Measurements from ENCODE around the gene TBC1D4.
"Not testable (repeated sequence)": the region's sequence is repeated elsewhere in the genome, so short reads cannot be mapped to it uniquely, and the experiment has no call there.

The TBC1D4 gene

GRCh38 chr13:75356421-75356820, 125.5 kb downstream of the TBC1D4 start:
- Histone ChIP-seq H3F3A (ENCODE audit: low read depth) (no peaks in the 10 kb centered on the region), H3K9ac (ENCODE audit: low read depth, low read length, poor library complexity, severe bottlenecking) (no peak overlapping the region), H3K36me3 (ENCODE audit: insufficient read depth, low read length) (peaks cover 6% of the 10 kb centered on the region; the same call in 1 of the 2 replicates)

GRCh38 chr13:75355609-75356008, 126.4 kb downstream of the TBC1D4 start:
- peaks cover 6% of the 10 kb centered on the region; the same call in 1 of the 2 replicates for H3K36me3 ChIP-seq (ENCODE audit: insufficient read depth, low read length)
- no peaks in the 10 kb centered on the region for H3K79me2 ChIP-seq (ENCODE audit: insufficient read depth, low read length)
- no peak overlapping the region for H3K4me2 ChIP-seq (ENCODE audit: low read depth, low read length, poor library complexity, severe bottlenecking)
- no peaks in the 10 kb centered on the region for H3K9me2 ChIP-seq (replicated peaks; ENCODE audit: low read depth, low read length)
- no peak for TF ChIP-seq EZH2phosphoT487 (IDR thresholded peaks at IDR 0.05; ENCODE audit: borderline replicate concordance)
- no peak overlapping the region for H2AFZ ChIP-seq (ENCODE audit: low read length)
- H3K4me3 ChIP-seq (ENCODE audit: low read length, poor library complexity, severe bottlenecking): no peak overlapping the region
- H3K9me3 ChIP-seq (ENCODE audit: insufficient read depth, low read depth, low read length): no peaks in the 10 kb centered on the region
- H3K27me3 ChIP-seq (ENCODE audit: insufficient read depth, low read length, poor library complexity, severe bottlenecking): no peaks in the 10 kb centered on the region
- H4K20me1 ChIP-seq (ENCODE audit: insufficient read depth, low read length, poor library complexity, severe bottlenecking): no peaks in the 10 kb centered on the region
- H3F3A ChIP-seq (ENCODE audit: low read depth): no peaks in the 10 kb centered on the region
- H3K9ac ChIP-seq (ENCODE audit: low read depth, low read length, poor library complexity, severe bottlenecking): no peak overlapping the region
- no peaks in the 10 kb centered on the region for H3K4me1 ChIP-seq (ENCODE audit: insufficient read depth, low read length, poor library complexity, severe bottlenecking)

More at GRCh38 chr13:75356421-75356820, 125.5 kb downstream of the TBC1D4 start:
- Histone ChIP-seq H3K9me3 (ENCODE audit: insufficient read depth, low read depth, low read length) (no peaks in the 10 kb centered on the region), H4K20me1 (ENCODE audit: insufficient read depth, low read length, poor library complexity, severe bottlenecking) (no peaks in the 10 kb centered on the region), H3K9me2 (replicated peaks; ENCODE audit: low read depth, low read length) (no peaks in the 10 kb centered on the region), H3K4me3 (ENCODE audit: low read length, poor library complexity, severe bottlenecking) (no peak overlapping the region), H3K79me2 (ENCODE audit: insufficient read depth, low read length) (no peaks in the 10 kb centered on the region), H3K4me2 (ENCODE audit: low read depth, low read length, poor library complexity, severe bottlenecking) (no peak overlapping the region), H3K4me1 (ENCODE audit: insufficient read depth, low read length, poor library complexity, severe bottlenecking) (no peaks in the 10 kb centered on the region), H3K27me3 (ENCODE audit: insufficient read depth, low read length, poor library complexity, severe bottlenecking) (no peaks in the 10 kb centered on the region), H2AFZ (ENCODE audit: low read length) (no peak overlapping the region)
- TF ChIP-seq CTCF (conservative IDR thresholded peaks at IDR 0.05; ENCODE audit: low read length) (no peak), EZH2phosphoT487 (IDR thresholded peaks at IDR 0.05; ENCODE audit: borderline replicate concordance) (no peak)

DNA sequence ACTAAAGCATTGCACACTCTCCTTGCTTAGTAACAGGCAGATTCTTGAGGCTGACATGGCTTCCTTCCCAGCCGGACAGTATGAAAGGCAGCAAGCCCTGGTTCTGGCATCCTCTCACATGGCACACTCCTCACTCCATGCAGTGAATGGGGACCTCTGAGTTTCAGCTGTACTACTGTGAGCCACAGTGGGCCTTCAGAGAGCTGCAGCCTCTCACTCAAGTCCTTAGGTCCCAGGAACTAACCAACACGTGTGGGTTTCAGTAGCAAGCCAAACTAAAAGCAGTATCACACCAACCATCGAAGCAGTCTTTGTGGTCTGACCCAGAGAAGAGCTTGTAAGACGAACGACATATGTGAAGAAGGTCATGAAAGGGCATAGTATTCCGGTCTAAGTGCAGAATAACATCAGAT, 128.2 kb downstream of the TBC1D4 start:
- Histone ChIP-seq H3K36me3 (ENCODE audit: insufficient read depth, low read length) (peaks cover 10% of the 10 kb centered on the region; the same call in 1 of the 2 replicates), H3K4me2 (ENCODE audit: low read depth, low read length, poor library complexity, severe bottlenecking) (no peak overlapping the region), H4K20me1 (ENCODE audit: insufficient read depth, low read length, poor library complexity, severe bottlenecking) (no peaks in the 10 kb centered on the region), H3K9me3 (ENCODE audit: insufficient read depth, low read depth, low read length) (no peaks in the 10 kb centered on the region), H3K27me3 (ENCODE audit: insufficient read depth, low read length, poor library complexity, severe bottlenecking) (no peaks in the 10 kb centered on the region), H2AFZ (ENCODE audit: low read length) (no peak overlapping the region), H3K9me2 (replicated peaks; ENCODE audit: low read depth, low read length) (no peaks in the 10 kb centered on the region), H3F3A (ENCODE audit: low read depth) (no peaks in the 10 kb centered on the region), H3K4me3 (ENCODE audit: low read length, poor library complexity, severe bottlenecking) (no peak overlapping the region), H3K9ac (ENCODE audit: low read depth, low read length, poor library complexity, severe bottlenecking) (no peak overlapping the region), H3K79me2 (ENCODE audit: insufficient read depth, low read length) (no peaks in the 10 kb centered on the region), H3K4me1 (ENCODE audit: insufficient read depth, low read length, poor library complexity, severe bottlenecking) (no peaks in the 10 kb centered on the region)
- no peak for TF ChIP-seq EZH2phosphoT487 (IDR thresholded peaks at IDR 0.05; ENCODE audit: borderline replicate concordance)
- no peak for TF ChIP-seq CTCF (conservative IDR thresholded peaks at IDR 0.05; ENCODE audit: low read length)

DNA sequence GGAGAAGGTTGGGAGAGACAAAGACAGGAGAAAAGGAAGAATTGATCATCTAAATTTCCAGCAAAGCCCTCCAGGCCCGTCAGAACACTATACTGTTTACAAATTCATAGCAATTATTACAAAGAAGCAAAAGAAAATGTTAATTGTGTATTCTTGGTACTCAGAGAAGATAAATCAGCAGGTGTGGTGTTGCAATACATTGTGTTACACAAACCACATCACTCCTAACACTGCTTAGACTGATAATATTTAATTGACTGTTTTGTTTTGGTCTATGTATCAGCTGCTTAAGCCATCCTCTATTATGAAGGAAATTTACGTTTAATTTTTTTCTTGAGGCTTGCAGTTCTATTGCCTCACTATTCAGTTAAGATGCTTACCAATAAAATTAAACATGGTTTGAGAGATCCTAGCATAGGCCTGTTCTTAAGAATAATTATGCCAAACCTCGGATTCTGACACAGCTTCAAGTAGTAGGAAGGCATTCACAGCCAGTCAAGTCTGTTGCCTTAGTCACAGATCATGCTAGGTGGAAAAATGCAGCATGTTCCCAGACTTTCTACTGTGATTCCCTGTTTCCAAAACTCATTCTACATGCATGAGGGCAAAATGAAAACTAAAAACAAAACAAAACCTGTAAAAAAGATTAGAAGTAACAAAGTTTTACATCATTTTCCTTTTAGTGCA, 129.2 kb downstream of the TBC1D4 start:
- Histone ChIP-seq H3K4me2 (ENCODE audit: low read depth, low read length, poor library complexity, severe bottlenecking) (no peak overlapping the region), H3K9me3 (ENCODE audit: insufficient read depth, low read depth, low read length) (no peaks in the 10 kb centered on the region), H3K9me2 (replicated peaks; ENCODE audit: low read depth, low read length) (no peaks in the 10 kb centered on the region), H2AFZ (ENCODE audit: low read length) (no peak overlapping the region), H3K36me3 (ENCODE audit: insufficient read depth, low read length) (peaks cover 13% of the 10 kb centered on the region; the same call in 1 of the 2 replicates), H3F3A (ENCODE audit: low read depth) (no peaks in the 10 kb centered on the region), H3K79me2 (ENCODE audit: insufficient read depth, low read length) (no peaks in the 10 kb centered on the region), H3K4me3 (ENCODE audit: low read length, poor library complexity, severe bottlenecking) (no peak overlapping the region), H4K20me1 (ENCODE audit: insufficient read depth, low read length, poor library complexity, severe bottlenecking) (no peaks in the 10 kb centered on the region), H3K4me1 (ENCODE audit: insufficient read depth, low read length, poor library complexity, severe bottlenecking) (no peaks in the 10 kb centered on the region), H3K9ac (ENCODE audit: low read depth, low read length, poor library complexity, severe bottlenecking) (no peak overlapping the region), H3K27me3 (ENCODE audit: insufficient read depth, low read length, poor library complexity, severe bottlenecking) (no peaks in the 10 kb centered on the region)
- no peak for TF ChIP-seq EZH2phosphoT487 (IDR thresholded peaks at IDR 0.05; ENCODE audit: borderline replicate concordance)
- TF ChIP-seq CTCF (conservative IDR thresholded peaks at IDR 0.05; ENCODE audit: low read length): no peak

DNA sequence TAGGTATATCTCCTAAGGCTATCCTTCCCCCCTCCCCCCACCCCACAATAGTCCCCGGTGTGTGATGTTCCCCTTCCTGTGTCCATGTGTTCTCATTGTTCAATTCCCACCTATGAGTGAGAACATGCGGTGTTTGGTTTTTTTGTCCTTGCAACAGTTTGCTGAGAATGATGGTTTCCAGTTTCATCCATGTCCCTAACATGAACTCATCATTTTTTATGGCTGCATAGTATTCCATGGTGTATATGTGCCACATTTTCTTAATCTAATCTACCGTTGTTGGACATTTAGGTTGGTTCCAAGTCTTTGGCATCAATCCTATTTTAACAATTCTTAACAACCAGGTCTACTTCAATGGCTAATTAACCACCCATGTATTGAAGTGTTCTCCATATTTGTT, 130.4 kb downstream of the TBC1D4 start:
- not testable (repeated sequence) for H3K9ac ChIP-seq (ENCODE audit: low read depth, low read length, poor library complexity, severe bottlenecking); H4K20me1 ChIP-seq (ENCODE audit: insufficient read depth, low read length, poor library complexity, severe bottlenecking); H3K4me1 ChIP-seq (ENCODE audit: insufficient read depth, low read length, poor library complexity, severe bottlenecking); H3F3A ChIP-seq (ENCODE audit: low read depth); H2AFZ ChIP-seq (ENCODE audit: low read length); H3K9me3 ChIP-seq (ENCODE audit: insufficient read depth, low read depth, low read length); H3K4me3 ChIP-seq (ENCODE audit: low read length, poor library complexity, severe bottlenecking); H3K27me3 ChIP-seq (ENCODE audit: insufficient read depth, low read length, poor library complexity, severe bottlenecking); H3K79me2 ChIP-seq (ENCODE audit: insufficient read depth, low read length); H3K4me2 ChIP-seq (ENCODE audit: low read depth, low read length, poor library complexity, severe bottlenecking); H3K9me2 ChIP-seq (replicated peaks; ENCODE audit: low read depth, low read length)
- peaks cover 19% of the 10 kb centered on the region; the same call in 1 of the 2 replicates for H3K36me3 ChIP-seq (ENCODE audit: insufficient read depth, low read length)
